GM21423 (cell line): Measurements from ENCODE around the gene ERMARD.

Source experiments
- ATAC-seq: cut with Tn5 transposase; IDR thresholded peaks from one replicate; pipeline ENCODE4 v1.9.1; 2021; ENCODE audit warnings: mild to moderate bottlenecking, moderate library complexity; ENCODE audit not compliant: unreplicated experiment

The ERMARD gene

GRCh38 chr6:169782966-169783365, 31.5 kb downstream of the ERMARD start:
- no peak for ATAC-seq

GRCh38 chr6:169783401-169783800, 32.0 kb downstream of the ERMARD start:
- ATAC-seq = no peak

GRCh38 chr6:169783971-169784820, 32.8 kb downstream of the ERMARD start:
- no peak for ATAC-seq

GRCh38 chr6:169784821-169785340, 33.5 kb downstream of the ERMARD start:
- ATAC-seq = no peak

GRCh38 chr6:169785566-169785965, 34.1 kb downstream of the ERMARD start:
- ATAC-seq = no peak

GRCh38 chr6:169786349-169786748, 34.9 kb downstream of the ERMARD start:
- ATAC-seq = no peak

- no peak for ATAC-seq
These were observed 36.4 kb downstream of the ERMARD start for GRCh38 chr6:169787797-169788196.

GRCh38 chr6:169788809-169789145, 37.4 kb downstream of the ERMARD start:
- ATAC-seq = no peak

- no peak for ATAC-seq
These were observed 37.9 kb downstream of the ERMARD start for GRCh38 chr6:169789146-169789943.

- ATAC-seq = peak; percentile 97
These were observed 38.8 kb downstream of the ERMARD start for GRCh38 chr6:169789944-169790927.

GRCh38 chr6:169791721-169792131, 40.3 kb downstream of the ERMARD start:
- no peak for ATAC-seq

GRCh38 chr6:169792306-169793015, 41.0 kb downstream of the ERMARD start:
- no peak for ATAC-seq

GRCh38 chr6:169793408-169793807, 42.0 kb downstream of the ERMARD start:
- no peak for ATAC-seq

GRCh38 chr6:169794317-169795055, 43.1 kb downstream of the ERMARD start:
- ATAC-seq = no peak

GRCh38 chr6:169795196-169795595, 43.8 kb downstream of the ERMARD start:
- no peak for ATAC-seq

GRCh38 chr6:169798764-169799473, 47.5 kb downstream of the ERMARD start:
- no peak for ATAC-seq

GRCh38 chr6:169799474-169799926, 48.1 kb downstream of the ERMARD start:
- no peak for ATAC-seq

GRCh38 chr6:169800116-169800667, 48.8 kb downstream of the ERMARD start:
- no peak for ATAC-seq
